Coronary artery (tissue), 2 donors: ENCODE results near the gene SDF4.

Experiments
- DNase-seq: peaks from one replicate; pipeline ENCODE4 v3.0.0-alpha.2; 2017; ENCODE audit warnings: low spot score
- H3K27ac ChIP-seq, 2 donors: fragments of 200-600 bp; sonication (generic); one replicate each; pipeline ENCODE4 v1.5.1; 2016 to 2019
- H3K4me3 ChIP-seq: fragments of 200-600 bp; sonication (generic); 2 replicates; pipeline ENCODE4 v1.5.1; 2016; ENCODE audit warnings: mild to moderate bottlenecking, moderate library complexity
- CTCF ChIP-seq: fragments of 200-600 bp; sonication (generic); IDR thresholded peaks from one replicate; pipeline ENCODE4 v1.5.1; 2019; ENCODE audit warnings: antibody characterized with exemption

Gene SDF4

GRCh38 chr1:1232796-1233566 is 1.2 kb upstream of the SDF4 start:
- H3K4me3 ChIP-seq: peak overlapping the region; percentile 90
- DNase-seq: no peak
- H3K27ac ChIP-seq: no peak overlapping the region
- TF ChIP-seq CTCF: no peak

- H3K27ac ChIP-seq: peak within 1 kb of the TSS; percentile 88 to 93
- no peak for DNase-seq
- H3K4me3 ChIP-seq: peak within 1 kb of the TSS; percentile 90
- no peak for TF ChIP-seq CTCF
These were observed 501 bp upstream of the SDF4 start, which contains the start of gene B3GALT6 for GRCh38 chr1:1232208-1232795. Gene B3GALT6, plus strand, starts transcription at chr1:1232237. Its CDS starts 42 bp downstream, at chr1:1232279.

GRCh38 chr1:1230656-1231399 is 973 bp downstream of the SDF4 start:
- TF ChIP-seq CTCF: no peak
- peak overlapping the region; percentile 88 to 93 for H3K27ac ChIP-seq
- peak overlapping the region; percentile 90 for H3K4me3 ChIP-seq
- no peak for DNase-seq

GRCh38 chr1:1229770-1230169 is 2.0 kb downstream of the SDF4 start:
- no peak for DNase-seq
- Histone ChIP-seq H3K4me3 (peak overlapping the region; percentile 90), H3K27ac (no peak overlapping the region)
- TF ChIP-seq CTCF: no peak

GRCh38 chr1:1228596-1229321 is 3.0 kb downstream of the SDF4 start:
- DNase-seq: no peak
- Histone ChIP-seq H3K27ac (no peak overlapping the region), H3K4me3 (no peak overlapping the region)
- TF ChIP-seq CTCF: no peak

- no peak for DNase-seq
- Histone ChIP-seq H3K27ac (no peak overlapping the region), H3K4me3 (no peak overlapping the region)
- no peak for TF ChIP-seq CTCF
These were observed 3.6 kb downstream of the SDF4 start for GRCh38 chr1:1228187-1228586.
